CD14-positive monocyte (primary cell): ENCODE data around the gene SNX33. TPM values are rescaled to one million over a fixed set of nuclear protein-coding genes. Genes with fewer than 3 reads are reported as not detected.
A peak's percentile ranks its signal among the peaks of the same experiment; 100 is the strongest.

Experiments used
- DNase-seq, 3 donors: peaks; one replicate each; pipeline ENCODE4 v3.0.0-alpha.2; 2011 to 2022
- H2AFZ ChIP-seq: 2 replicates; pipeline ENCODE4 v1.6.0; 2012; ENCODE audit warnings: mild to moderate bottlenecking, low read depth, low read length, inconsistent platforms; ENCODE audit not compliant: insufficient read depth, poor library complexity, severe bottlenecking
- H3K27ac ChIP-seq, 2 donors: 1 replicate in 1 of 2; 2 replicates in 1 of 2; pipeline ENCODE4 v1.5.1; 2012 to 2013; ENCODE audit warnings: low read length in 2 of 2, control low read depth in 1 of 2, inconsistent platforms in 1 of 2, low read depth in 1 of 2, mild to moderate bottlenecking in 1 of 2
- H3K27me3 ChIP-seq, 2 donors: one replicate each; pipeline versions ENCODE4 v1.6.0 to v1.6.1; 2011 to 2013; ENCODE audit warnings: low read length in 2 of 2; ENCODE audit not compliant: control insufficient read depth in 2 of 2, insufficient read depth in 2 of 2
- H3K36me3 ChIP-seq, 2 donors: replicated peaks in 1 of 2; 1 replicate in 1 of 2; 2 replicates in 1 of 2; pipeline versions ENCODE4 v1.5.1 to v1.6.1; 2012 to 2013; ENCODE audit warnings: low read length in 2 of 2, control low read depth in 1 of 2, inconsistent platforms in 1 of 2, mild to moderate bottlenecking in 1 of 2; ENCODE audit not compliant: insufficient read depth in 2 of 2, control insufficient read depth in 1 of 2
- H3K4me1 ChIP-seq, 2 donors: 1 replicate in 1 of 2; 2 replicates in 1 of 2; pipeline versions ENCODE4 v1.5.1 to v1.6.1; 2012 to 2013; ENCODE audit warnings: low read length in 2 of 2, control low read depth in 1 of 2, inconsistent platforms in 1 of 2, mild to moderate bottlenecking in 1 of 2, moderate library complexity in 1 of 2; ENCODE audit not compliant: insufficient read depth in 2 of 2, control insufficient read depth in 1 of 2
- H3K4me2 ChIP-seq: replicated peaks from 2 replicates; pipeline ENCODE3; 2012; ENCODE audit warnings: low read length, moderate library complexity, mild to moderate bottlenecking; ENCODE audit not compliant: poor library complexity, severe bottlenecking; ENCODE audit errors: extremely low read depth
- H3K4me3 ChIP-seq, 3 experiments: fragments of 200-600 bp in 1 of 3; sonication (generic) in 1 of 3; replicated peaks in 1 of 3; 1 replicate in 2 of 3; 2 replicates in 1 of 3; pipeline ENCODE4 v1.5.1; 2011 to 2013; ENCODE audit warnings: low read length in 3 of 3, mild to moderate bottlenecking in 3 of 3, control low read depth in 2 of 3, low read depth in 2 of 3, inconsistent platforms in 1 of 3, moderate library complexity in 1 of 3
- H3K79me2 ChIP-seq: 2 replicates; pipeline ENCODE4 v1.6.0; 2012; ENCODE audit warnings: mild to moderate bottlenecking, control low read depth, inconsistent platforms, low read length, moderate library complexity; ENCODE audit not compliant: insufficient read depth
- H3K9ac ChIP-seq: 2 replicates; pipeline ENCODE4 v1.6.0; 2017; ENCODE audit warnings: low read length, mild to moderate bottlenecking; ENCODE audit not compliant: insufficient read depth, poor library complexity, severe bottlenecking
- H3K9me3 ChIP-seq, 2 donors: replicated peaks in 1 of 2; 1 replicate in 1 of 2; 2 replicates in 1 of 2; pipeline versions ENCODE4 v1.5.1 to v1.6.1; 2012 to 2013; ENCODE audit warnings: low read length in 2 of 2, control low read depth in 1 of 2; ENCODE audit not compliant: control insufficient read depth in 1 of 2, insufficient read depth in 1 of 2
- H4K20me1 ChIP-seq: 2 replicates; pipeline ENCODE4 v1.6.0; 2012; ENCODE audit warnings: mild to moderate bottlenecking, low read length, control low read depth, moderate library complexity; ENCODE audit not compliant: insufficient read depth
- H3K27ac Mint-ChIP-seq, 7 donors: one replicate each; pipeline ENCODE4 v1.8.0; 2020; ENCODE audit warnings: mild to moderate bottlenecking in 7 of 7, mixed read lengths in 7 of 7, moderate library complexity in 6 of 7, inconsistent platforms in 2 of 7
- H3K27me3 Mint-ChIP-seq, 3 donors: one replicate each; pipeline ENCODE4 v1.8.0; 2021 to 2022; ENCODE audit warnings: low read depth in 3 of 3, mild to moderate bottlenecking in 3 of 3, mixed read lengths in 3 of 3, moderate library complexity in 3 of 3, inconsistent platforms in 1 of 3
- H3K36me3 Mint-ChIP-seq, 2 donors: one replicate each; pipeline ENCODE4 v1.8.0; 2020; ENCODE audit warnings: mixed read lengths in 2 of 2, inconsistent platforms in 1 of 2, mild to moderate bottlenecking in 1 of 2
- H3K4me1 Mint-ChIP-seq: one replicate; pipeline ENCODE4 v1.8.0; 2020; ENCODE audit warnings: mild to moderate bottlenecking, mixed read lengths
- H3K4me3 Mint-ChIP-seq, 2 donors: one replicate each; pipeline ENCODE4 v1.8.0; 2020; ENCODE audit warnings: mild to moderate bottlenecking in 2 of 2, mixed read lengths in 2 of 2, moderate library complexity in 1 of 2
- H3K9me3 Mint-ChIP-seq, 7 donors: one replicate each; pipeline ENCODE4 v1.8.0; 2020 to 2022; ENCODE audit warnings: mixed read lengths in 7 of 7, mild to moderate bottlenecking in 6 of 7, moderate library complexity in 6 of 7, inconsistent platforms in 2 of 7
- WGBS: methylation state at CpG from one replicate; pipeline ENCODE4 v1.1.5; 2013; ENCODE audit warnings: missing lambda C conversion rate; ENCODE audit not compliant: insufficient coverage; 5-methylcytosine and 5-hydroxymethylcytosine counted together
- intact Hi-C, 2 donors: fragments of 100-400 bp; cut with micrococcal nuclease; formaldehyde crosslinking; loops; one replicate each; pipeline versions ENCODE4 v1.15.0 to v1.15.1; 2023
- polyA plus RNA-seq, 3 donors: library from polyadenylated mRNA; depleted of rRNA in 1 of 3; unstranded in 2 of 3; stranded (reverse) in 1 of 3; fragments of 300-500 nt in 2 of 3; fragments of >200 nt in 1 of 3; fragmentation: Illumina TruSeq in 2 of 3; gene quantifications; 1 replicate in 2 of 3; 2 replicates in 1 of 3; pipeline ENCODE4 v1.2.3, GENCODE V29; 2012 to 2021
- TF ChIP-seq, protein P1 (sequence below): fragments of 200-600 bp; IDR thresholded peaks from one replicate; pipeline ENCODE4 v1.8.0; 2022; ENCODE audit warnings: antibody characterized with exemption, mild to moderate bottlenecking

Gene SNX33
- polyA plus RNA-seq, 3 donors = 2.4 to 4.8 (median 2.4) TPM

DNA sequence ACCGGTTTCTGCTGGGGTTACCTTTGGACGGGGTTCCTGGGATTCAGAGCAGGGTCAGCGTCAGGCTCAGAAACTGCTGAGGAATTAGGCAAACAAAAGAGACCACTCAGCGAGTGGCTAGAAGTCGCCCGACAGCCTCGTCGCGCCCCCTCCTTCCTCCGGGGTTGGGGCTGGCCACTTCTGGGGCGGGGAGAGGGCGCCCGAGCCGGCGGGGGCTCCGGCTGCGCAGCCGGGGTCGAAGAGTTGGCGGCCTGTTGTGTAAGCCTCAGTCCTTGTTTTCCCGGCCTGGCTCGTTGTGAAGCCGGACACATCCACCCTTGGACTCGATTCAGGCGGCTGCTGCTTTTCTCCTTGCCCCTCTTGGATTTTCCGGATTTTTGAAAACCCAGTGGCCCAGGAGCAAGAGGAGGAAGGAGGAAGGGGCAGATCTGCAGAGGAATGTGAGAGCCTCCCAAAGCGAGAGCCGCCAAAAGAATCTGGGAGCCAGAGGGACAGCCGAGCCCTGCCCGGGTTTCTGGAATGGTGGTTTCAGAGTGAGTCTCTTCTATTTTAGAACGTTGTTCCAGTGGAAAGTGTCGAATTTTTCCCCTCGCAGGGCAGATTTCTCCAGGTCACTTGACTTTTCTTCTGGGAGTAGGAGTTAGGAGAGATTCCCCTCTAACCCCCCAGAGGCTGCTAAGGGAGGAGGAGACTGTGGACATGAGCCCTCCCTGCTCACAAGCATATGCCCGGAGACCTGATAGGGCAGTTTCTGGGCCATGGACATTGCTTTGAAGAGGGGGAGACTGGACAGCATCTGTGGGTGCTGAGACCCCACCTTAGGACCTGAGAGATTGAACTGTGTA lies 666 bp downstream of the SNX33 start:
- no peak for DNase-seq
- peak overlapping the region; percentile 96 to 98 for H3K4me3 Mint-ChIP-seq
- H3K4me1 ChIP-seq = peaks cover 34 to 61% of the 10 kb centered on the region in 2 donors
- H3K9me3 Mint-ChIP-seq = peaks cover 0 to 4% (median 0%) of the 10 kb centered on the region in 7 donors
- no peaks in the 10 kb centered on the region for H3K9me3 ChIP-seq
- H3K4me2 ChIP-seq = peak overlapping the region; percentile 97
- peaks cover 0 to 8% of the 10 kb centered on the region in 2 donors for H3K27me3 ChIP-seq
- H4K20me1 ChIP-seq = peaks cover 21% of the 10 kb centered on the region
- H3K4me3 ChIP-seq = peak overlapping the region; percentile 81 to 98 (median 88)
- H3K27me3 Mint-ChIP-seq = peaks cover 12 to 21% (median 21%) of the 10 kb centered on the region in 3 donors
- H3K27ac ChIP-seq = peak overlapping the region in 1 of 2 donors; percentile 75
- H3K4me1 Mint-ChIP-seq = peaks cover 56% of the 10 kb centered on the region
- WGBS = 14% methylated on average over 26 of the region's 34 CpGs
- intact Hi-C loops = no loop called here
- peaks cover 21 to 22% of the 10 kb centered on the region in 2 donors for H3K36me3 Mint-ChIP-seq
- TF ChIP-seq, protein P1, sequence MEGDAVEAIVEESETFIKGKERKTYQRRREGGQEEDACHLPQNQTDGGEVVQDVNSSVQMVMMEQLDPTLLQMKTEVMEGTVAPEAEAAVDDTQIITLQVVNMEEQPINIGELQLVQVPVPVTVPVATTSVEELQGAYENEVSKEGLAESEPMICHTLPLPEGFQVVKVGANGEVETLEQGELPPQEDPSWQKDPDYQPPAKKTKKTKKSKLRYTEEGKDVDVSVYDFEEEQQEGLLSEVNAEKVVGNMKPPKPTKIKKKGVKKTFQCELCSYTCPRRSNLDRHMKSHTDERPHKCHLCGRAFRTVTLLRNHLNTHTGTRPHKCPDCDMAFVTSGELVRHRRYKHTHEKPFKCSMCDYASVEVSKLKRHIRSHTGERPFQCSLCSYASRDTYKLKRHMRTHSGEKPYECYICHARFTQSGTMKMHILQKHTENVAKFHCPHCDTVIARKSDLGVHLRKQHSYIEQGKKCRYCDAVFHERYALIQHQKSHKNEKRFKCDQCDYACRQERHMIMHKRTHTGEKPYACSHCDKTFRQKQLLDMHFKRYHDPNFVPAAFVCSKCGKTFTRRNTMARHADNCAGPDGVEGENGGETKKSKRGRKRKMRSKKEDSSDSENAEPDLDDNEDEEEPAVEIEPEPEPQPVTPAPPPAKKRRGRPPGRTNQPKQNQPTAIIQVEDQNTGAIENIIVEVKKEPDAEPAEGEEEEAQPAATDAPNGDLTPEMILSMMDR = no peak
- H3K79me2 ChIP-seq = no peaks in the 10 kb centered on the region
- H3K36me3 ChIP-seq = peaks cover 0 to 11% of the 10 kb centered on the region in 2 donors
- H2AFZ ChIP-seq = peak overlapping the region; percentile 98
- H3K9ac ChIP-seq = peak overlapping the region; percentile 71
- H3K27ac Mint-ChIP-seq = peak overlapping the region in 5 of 7 donors; percentile 49 to 81 (median 61)

DNA sequence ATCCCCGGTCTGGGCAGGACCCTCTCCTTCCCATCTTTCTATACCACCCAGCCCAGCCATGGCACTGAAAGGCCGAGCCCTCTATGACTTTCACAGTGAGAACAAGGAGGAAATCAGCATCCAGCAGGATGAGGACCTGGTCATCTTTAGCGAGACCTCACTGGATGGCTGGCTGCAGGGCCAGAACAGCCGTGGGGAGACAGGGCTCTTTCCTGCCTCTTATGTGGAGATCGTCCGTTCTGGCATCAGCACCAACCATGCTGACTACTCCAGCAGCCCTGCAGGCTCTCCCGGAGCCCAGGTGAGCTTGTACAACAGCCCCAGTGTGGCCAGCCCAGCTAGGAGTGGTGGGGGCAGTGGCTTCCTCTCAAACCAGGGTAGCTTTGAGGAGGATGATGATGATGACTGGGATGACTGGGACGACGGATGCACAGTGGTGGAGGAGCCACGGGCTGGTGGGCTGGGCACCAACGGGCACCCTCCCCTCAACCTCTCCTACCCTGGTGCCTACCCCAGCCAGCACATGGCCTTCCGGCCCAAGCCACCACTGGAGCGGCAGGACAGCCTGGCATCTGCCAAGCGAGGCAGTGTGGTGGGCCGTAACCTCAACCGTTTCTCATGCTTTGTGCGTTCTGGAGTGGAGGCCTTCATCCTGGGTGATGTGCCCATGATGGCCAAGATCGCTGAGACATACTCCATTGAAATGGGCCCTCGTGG lies 1.5 kb downstream of the SNX33 start:
- intact Hi-C loops = no loop called here
- Histone ChIP-seq H3K79me2 (no peaks in the 10 kb centered on the region), H3K27me3 (peaks cover 0 to 8% of the 10 kb centered on the region in 2 donors), H3K4me3 (peak overlapping the region in 1 of 3 experiments; percentile 98), H3K36me3 (peaks cover 0 to 11% of the 10 kb centered on the region in 2 donors), H3K9ac (no peak overlapping the region), H3K9me3 (no peaks in the 10 kb centered on the region), H4K20me1 (peaks cover 24% of the 10 kb centered on the region), H2AFZ (no peak overlapping the region), H3K4me1 (peaks cover 34 to 61% of the 10 kb centered on the region in 2 donors), H3K27ac (no peak overlapping the region), H3K4me2 (no peak overlapping the region)
- peaks cover 21 to 22% of the 10 kb centered on the region in 2 donors for H3K36me3 Mint-ChIP-seq
- H3K4me1 Mint-ChIP-seq = peaks cover 58% of the 10 kb centered on the region
- TF ChIP-seq, protein P1 = no peak
- 96% methylated on average over 13 of the region's 19 CpGs for WGBS
- peak overlapping the region; percentile 96 to 98 for H3K4me3 Mint-ChIP-seq
- no peak overlapping the region for H3K27ac Mint-ChIP-seq
- H3K9me3 Mint-ChIP-seq = peaks cover 0 to 4% (median 0%) of the 10 kb centered on the region in 7 donors
- H3K27me3 Mint-ChIP-seq = peaks cover 12 to 21% (median 20%) of the 10 kb centered on the region in 3 donors
- no peak for DNase-seq
